ENCODE data around the gene MPIG6B.

Gene MPIG6B

DNA sequence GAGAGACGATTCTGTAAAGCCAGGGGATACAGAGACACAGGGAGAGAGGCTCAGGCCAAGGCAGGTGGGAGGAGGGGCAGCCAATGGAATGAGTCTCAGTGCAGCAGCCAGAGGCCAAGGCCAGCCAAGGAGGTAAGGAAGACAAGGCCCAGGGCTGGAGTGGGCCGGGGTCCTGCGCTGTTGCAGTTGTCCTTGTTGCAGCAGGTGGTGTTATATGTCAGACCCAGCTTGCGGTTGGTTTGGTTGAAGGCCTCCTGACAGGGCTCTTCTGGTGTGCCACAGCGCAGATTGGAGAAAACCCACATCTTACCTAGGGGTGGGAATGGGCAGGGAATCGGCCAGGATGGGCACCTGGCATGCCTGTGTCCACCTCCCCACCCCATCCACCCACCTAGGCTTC is 4.2 kb upstream of the MPIG6B start:
- no peak for ATAC-seq (replicated peaks)
- Mint-ChIP-seq H3K27me3 (no peaks in the 10 kb centered on the region), H3K9me3 (no peaks in the 10 kb centered on the region), H3K27ac (peak overlapping the region in 1 of 2 donors; percentile 4), H3K4me1 (ENCODE audit: low read depth in 2 of 2) (peaks cover 0 to 6% of the 10 kb centered on the region in 2 donors), H3K4me3 (no peak overlapping the region), H3K36me3 (ENCODE audit: insufficient read depth) (peaks cover 3% of the 10 kb centered on the region)
- no peak for DNase-seq

DNA sequence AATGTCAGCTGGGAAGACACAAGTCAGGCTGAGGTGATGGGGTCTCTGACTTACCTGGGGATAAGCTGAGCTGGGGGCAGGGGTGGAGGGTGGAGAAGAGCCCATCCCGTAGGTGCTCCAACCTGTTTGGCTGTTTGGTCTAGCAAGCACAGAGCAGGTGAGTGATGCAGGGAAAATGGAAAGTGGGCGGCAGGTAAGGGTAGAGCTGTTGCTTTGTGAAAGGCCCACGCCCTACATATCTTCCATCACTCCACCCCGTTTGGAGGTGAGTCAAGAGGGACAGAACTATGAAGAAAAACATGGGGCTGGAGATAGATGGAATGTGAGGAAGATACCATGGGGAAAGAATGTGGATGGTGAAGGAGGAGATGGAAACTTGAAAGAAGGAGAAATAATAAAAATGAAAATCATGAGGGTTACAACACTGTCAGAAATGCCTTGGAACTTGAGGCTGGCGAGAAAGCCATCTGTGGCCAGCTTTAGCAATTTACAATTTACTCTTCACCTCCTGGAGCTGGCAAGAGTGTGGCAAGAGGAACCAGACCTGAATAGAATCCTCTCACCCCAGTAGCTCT is 2.9 kb upstream of the MPIG6B start:
- DNase-seq (no peak), ATAC-seq (replicated peaks) (no peak)
- Mint-ChIP-seq H3K4me1 (ENCODE audit: low read depth in 2 of 2) (peaks cover 0 to 6% of the 10 kb centered on the region in 2 donors), H3K36me3 (ENCODE audit: insufficient read depth) (peaks cover 3% of the 10 kb centered on the region), H3K27me3 (no peaks in the 10 kb centered on the region), H3K4me3 (no peak overlapping the region), H3K27ac (no peak overlapping the region), H3K9me3 (no peaks in the 10 kb centered on the region)

DNA sequence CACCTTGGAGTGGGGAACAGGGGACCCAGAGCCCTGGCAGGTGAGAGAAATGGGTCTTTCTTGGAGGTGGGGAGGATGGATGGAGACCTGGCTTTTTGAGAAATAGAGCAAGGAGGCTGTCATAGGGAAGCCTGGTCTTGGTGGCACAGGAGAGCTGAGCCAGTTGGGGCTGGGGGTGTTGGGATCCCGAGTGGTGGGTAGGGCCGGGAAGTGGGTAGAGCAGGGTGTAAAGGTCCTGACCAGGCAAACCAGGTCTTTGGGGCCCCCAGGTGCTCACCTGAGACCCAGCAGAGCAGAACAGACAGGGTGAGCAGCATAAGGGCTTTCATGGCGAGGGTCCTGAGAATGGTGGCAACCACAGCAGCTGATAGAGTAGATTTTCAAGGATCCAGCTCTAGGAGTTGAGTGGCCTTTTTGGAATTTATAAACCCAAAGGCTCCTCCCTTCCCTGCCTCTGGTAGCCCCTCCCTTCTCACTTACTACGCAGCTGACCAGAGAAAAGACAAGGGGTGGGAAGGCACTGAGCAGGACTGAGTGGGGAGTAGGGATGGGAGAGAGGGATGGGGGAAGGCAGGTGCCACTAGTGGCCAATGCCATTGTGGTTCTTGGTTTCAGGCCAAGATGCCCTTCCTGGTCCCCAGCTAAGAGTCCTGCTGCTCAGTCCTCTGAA is 1.7 kb upstream of the MPIG6B start, which contains the start of gene LY6G6C:
Gene LY6G6C, minus strand, starts transcription at position 396 of the 670 bp plus-strand sequence. Its CDS starts 67 bp downstream, at position 329.
- DNase-seq (no peak), ATAC-seq (replicated peaks) (no peak)
- Mint-ChIP-seq H3K36me3 (ENCODE audit: insufficient read depth) (peaks cover 3% of the 10 kb centered on the region), H3K27me3 (no peaks in the 10 kb centered on the region), H3K9me3 (no peaks in the 10 kb centered on the region), H3K4me3 (no peak within 1 kb of the TSS), H3K4me1 (ENCODE audit: low read depth in 2 of 2) (peaks cover 0 to 8% of the 10 kb centered on the region in 2 donors), H3K27ac (no peak within 1 kb of the TSS)

DNA sequence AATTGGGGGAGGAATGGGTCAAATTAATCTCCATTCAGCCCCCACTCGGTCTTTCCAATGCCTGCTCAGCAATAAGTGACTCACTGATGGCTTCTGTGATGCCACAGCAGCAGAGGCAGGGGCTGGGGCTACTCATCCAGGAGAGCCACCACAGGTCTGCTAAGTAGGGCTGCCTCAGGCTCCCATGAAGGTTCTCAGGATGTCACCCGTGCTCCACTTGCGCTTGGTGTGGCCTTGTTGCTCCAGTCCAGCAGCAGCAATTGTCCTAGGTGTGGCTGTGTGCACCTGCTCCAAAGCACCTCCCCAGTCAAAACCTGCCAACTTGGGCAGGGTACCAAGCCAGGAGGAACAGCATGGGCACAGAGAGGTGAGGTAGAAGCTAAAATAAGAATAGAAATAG is 1.0 kb upstream of the MPIG6B start:
- Mint-ChIP-seq H3K27ac (no peak overlapping the region), H3K27me3 (no peaks in the 10 kb centered on the region), H3K36me3 (ENCODE audit: insufficient read depth) (peaks cover 5% of the 10 kb centered on the region), H3K4me1 (ENCODE audit: low read depth in 2 of 2) (peaks cover 0 to 12% of the 10 kb centered on the region in 2 donors), H3K4me3 (no peak overlapping the region), H3K9me3 (no peaks in the 10 kb centered on the region)
- DNase-seq (no peak), ATAC-seq (replicated peaks) (no peak)

DNA sequence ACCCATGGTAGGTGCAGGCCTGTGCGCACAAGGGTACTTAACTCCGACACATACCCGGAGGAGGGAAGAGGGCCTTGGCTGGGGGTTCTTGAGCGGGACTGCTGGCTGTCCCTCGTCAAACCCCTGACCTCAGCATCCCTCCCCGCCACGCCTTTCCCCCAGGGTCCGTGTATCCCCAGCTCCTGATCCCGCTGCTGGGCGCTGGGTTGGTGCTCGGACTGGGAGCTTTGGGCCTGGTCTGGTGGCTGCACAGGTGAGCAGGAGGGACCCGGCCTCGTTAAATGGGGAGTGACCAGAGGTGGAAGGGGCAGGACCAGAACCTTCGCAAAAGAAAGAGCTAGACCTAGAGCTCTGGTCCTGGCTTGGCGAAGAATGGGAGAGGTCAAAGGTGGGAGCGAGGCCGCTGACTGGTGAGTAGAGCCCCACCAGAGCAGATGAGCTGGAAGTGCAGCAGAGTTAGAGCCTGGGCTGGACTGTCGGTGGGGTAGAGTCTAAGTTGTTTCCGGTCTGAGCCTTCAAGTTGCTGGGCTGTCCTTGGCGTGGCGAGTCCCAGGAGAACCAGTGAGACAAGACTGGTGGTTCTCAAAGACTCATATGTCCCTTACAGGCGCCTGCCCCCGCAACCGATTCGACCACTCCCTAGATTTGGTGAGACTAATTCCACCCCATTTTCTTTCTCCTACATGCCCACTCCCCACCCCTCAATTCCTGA is 963 bp downstream of the MPIG6B start:
- Mint-ChIP-seq H3K27me3 (no peaks in the 10 kb centered on the region), H3K27ac (peak overlapping the region; percentile 33 to 44), H3K9me3 (no peaks in the 10 kb centered on the region), H3K36me3 (ENCODE audit: insufficient read depth) (peaks cover 6% of the 10 kb centered on the region), H3K4me3 (no peak overlapping the region), H3K4me1 (ENCODE audit: low read depth in 2 of 2) (peaks cover 7 to 26% of the 10 kb centered on the region in 2 donors)
- DNase-seq = no peak
- ATAC-seq (replicated peaks) = no peak

DNA sequence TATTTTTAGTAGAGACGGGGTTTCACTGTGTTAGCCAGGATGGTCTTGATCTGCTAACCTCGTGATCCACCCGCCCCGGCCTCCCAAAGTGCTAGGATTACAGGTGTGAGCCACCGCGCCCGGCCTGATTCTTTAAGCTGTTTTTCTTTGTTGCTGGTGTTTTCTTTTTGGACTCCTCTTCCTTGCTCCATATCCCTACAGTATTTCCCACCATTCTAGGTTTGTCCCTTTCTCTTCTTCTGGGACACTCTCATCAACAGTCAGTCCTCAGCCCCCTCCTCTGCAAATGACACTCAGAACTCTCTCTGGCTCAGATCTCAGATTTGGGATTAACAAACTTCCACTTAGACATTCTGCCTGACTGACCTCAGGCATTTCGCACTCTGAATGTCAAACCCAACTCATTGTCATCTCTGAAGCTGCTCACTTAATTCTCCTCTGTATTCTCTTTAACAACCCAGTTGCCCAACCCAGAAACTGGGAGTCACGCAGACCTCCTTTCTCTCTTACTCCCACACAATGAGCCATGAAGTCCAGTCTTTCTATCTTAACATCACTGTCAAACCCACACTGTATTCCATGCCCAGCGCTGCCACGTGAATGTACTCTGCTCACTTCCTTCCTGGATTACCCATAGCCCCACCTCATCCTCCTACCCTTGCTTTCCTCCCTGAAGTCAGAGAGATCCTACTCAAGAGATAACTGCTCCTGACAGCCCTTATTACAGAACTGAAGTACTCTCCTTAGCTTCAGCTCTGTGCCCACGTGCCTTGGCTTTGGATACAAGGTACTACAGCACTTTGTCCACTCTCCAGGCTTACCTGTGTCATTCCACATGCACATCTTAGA is 2.6 kb downstream of the MPIG6B start:
- Mint-ChIP-seq H3K27ac (peak overlapping the region in 1 of 2 donors; percentile 53), H3K36me3 (ENCODE audit: insufficient read depth) (peaks cover 18% of the 10 kb centered on the region), H3K4me3 (no peak overlapping the region), H3K4me1 (ENCODE audit: low read depth in 2 of 2) (peaks cover 20 to 38% of the 10 kb centered on the region in 2 donors), H3K27me3 (no peaks in the 10 kb centered on the region), H3K9me3 (no peaks in the 10 kb centered on the region)
- DNase-seq (no peak), ATAC-seq (replicated peaks) (no peak)

DNA sequence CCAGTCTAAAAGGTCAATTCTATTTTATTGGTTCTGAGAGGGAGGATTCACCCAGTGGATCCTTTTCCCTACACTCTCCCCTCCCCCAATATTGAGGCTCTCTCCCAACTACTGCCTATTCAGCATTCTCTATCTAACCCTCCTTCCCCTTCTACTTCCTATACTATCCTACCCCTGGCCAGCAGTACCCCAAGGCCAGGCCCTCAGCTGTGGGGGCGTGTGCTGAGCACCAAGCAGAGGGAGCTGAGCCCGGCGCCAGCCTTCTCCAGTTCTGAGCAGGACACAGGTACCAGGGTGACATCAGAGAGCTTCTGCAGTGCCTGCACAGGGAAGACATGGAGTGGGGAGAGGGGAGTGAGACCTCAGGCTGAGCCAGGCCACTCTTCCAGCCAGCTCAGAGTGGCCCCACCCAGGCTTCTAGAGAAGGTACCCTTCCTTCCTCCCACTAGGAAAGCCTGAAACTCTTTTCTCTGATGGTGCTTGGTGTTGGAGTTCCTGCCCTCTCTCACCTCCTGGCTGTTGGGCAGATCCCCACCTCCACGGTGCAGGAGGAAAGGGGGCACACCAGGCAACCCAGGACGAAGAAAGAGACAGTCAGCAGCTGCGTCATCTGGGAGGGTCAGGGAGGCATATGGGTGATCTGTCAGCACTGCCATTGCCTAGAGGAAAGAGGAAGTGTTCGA is 4.0 kb downstream of the MPIG6B start:
- H3K4me3 Mint-ChIP-seq = peak overlapping the region; percentile 58 to 95
- H3K36me3 Mint-ChIP-seq (ENCODE audit: insufficient read depth) = peaks cover 32% of the 10 kb centered on the region
- peaks cover 27 to 41% of the 10 kb centered on the region in 2 donors for H3K4me1 Mint-ChIP-seq (ENCODE audit: low read depth in 2 of 2)
- DNase-seq = no peak
- no peaks in the 10 kb centered on the region for H3K27me3 Mint-ChIP-seq
- peak overlapping the region; percentile 3 to 35 for H3K27ac Mint-ChIP-seq
- ATAC-seq (replicated peaks) = peak; percentile 28
- H3K9me3 Mint-ChIP-seq = no peaks in the 10 kb centered on the region

DNA sequence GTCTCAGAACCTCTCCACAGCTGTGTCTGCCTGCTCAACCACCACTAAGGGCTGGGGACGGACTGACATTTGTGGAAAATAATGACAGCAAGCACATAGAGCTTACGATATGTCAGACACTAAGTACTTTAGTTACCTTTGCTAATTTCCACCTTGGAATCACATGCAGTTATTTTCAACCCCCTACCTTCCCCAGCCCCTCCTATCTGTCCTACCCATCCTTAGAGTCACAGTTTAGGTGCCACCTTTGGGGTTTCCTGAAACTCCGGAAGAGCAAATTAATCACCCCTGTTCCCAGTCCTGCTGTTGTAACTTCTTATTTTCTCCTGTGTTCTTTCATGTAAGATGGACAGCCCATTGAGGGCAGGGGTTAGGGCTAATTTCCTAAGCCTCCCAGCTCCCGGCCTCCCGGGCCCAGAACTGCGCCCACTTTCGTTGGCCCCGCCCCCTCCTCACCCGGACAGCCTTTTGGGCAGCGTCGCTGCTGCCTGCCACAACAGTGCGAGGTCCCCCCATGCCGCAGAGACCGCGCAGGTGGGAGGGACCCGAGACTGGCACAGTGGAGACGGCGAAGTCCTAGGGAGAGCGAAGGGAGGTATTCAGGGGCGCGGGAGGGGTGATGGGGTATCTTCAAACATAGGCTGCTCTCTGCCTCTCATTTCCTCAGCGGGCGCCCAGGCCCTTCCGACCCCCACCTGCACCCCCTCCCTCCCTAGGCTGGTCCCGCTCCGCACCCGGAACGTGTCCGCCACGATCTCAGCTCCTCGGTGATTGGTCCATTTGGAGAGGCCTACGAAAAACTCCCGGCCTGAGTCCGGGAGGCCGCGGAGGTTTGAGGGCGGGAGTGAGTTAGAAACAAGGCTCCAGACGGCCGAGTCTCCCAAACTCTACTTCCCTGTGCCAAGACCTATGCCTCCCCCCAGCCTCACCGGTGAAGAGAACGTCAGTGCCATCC is 4.8 kb downstream of the MPIG6B start:
- ATAC-seq (replicated peaks) (no peak), DNase-seq (no peak)
- H3K27me3 Mint-ChIP-seq = no peaks in the 10 kb centered on the region
- H3K9me3 Mint-ChIP-seq = no peaks in the 10 kb centered on the region
- peak overlapping the region in 1 of 2 donors; percentile 3 for H3K27ac Mint-ChIP-seq
- H3K4me3 Mint-ChIP-seq = peak overlapping the region; percentile 95 to 97
- H3K4me1 Mint-ChIP-seq (ENCODE audit: low read depth in 2 of 2) = peaks cover 28 to 41% of the 10 kb centered on the region in 2 donors
- H3K36me3 Mint-ChIP-seq (ENCODE audit: insufficient read depth) = peaks cover 35% of the 10 kb centered on the region

DNA sequence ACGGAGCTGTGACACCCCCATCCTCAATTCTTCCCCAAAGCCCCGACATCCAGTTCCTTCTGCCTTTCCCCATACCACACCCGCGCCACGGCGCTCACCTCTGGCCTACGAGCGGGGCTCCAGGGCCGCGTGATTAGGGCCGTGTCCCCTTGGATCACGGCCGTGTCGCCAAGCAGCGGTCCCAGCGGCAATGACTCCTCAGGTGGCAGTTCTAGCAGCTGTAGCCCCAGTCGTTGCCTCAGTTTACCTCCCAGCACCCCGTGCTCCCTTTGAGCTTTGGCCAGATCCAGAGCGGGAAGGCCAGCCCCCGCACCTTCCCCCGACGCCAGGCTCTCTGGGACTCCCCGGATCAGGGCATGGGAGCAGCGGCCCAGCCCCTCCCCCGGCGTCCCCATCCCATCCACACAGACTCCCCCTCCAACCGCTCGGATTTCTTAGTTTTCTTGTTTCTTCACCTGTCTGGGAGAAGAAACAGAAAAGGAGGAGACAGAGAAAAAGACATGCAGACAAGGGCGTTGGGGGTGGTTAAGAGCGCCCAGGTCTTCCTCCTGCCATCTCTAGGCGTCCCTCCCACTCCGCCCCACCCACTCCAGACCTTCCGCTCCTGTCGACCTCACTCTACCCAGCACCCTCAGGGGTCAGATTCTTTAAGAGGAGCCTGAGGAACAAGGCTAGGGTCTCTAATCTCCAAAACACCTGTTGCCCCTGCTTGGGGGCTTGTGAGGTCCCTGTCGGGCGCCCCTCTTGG is 5.8 kb downstream of the MPIG6B start, which contains the start of gene DDAH2:
Gene DDAH2, minus strand, starts transcription at position 533 of the 748 bp plus-strand sequence. Its CDS starts 138 bp downstream, at position 395.
- H3K4me1 Mint-ChIP-seq (ENCODE audit: low read depth in 2 of 2) = peaks cover 38 to 44% of the 10 kb centered on the region in 2 donors
- H3K36me3 Mint-ChIP-seq (ENCODE audit: insufficient read depth) = peaks cover 44% of the 10 kb centered on the region
- H3K9me3 Mint-ChIP-seq = no peaks in the 10 kb centered on the region
- peak; percentile 20 for ATAC-seq (replicated peaks)
- peak within 1 kb of the TSS; percentile 95 to 97 for H3K4me3 Mint-ChIP-seq
- H3K27ac Mint-ChIP-seq = peak within 1 kb of the TSS; percentile 81 to 83
- H3K27me3 Mint-ChIP-seq = no peaks in the 10 kb centered on the region
- DNase-seq = no peak

DNA sequence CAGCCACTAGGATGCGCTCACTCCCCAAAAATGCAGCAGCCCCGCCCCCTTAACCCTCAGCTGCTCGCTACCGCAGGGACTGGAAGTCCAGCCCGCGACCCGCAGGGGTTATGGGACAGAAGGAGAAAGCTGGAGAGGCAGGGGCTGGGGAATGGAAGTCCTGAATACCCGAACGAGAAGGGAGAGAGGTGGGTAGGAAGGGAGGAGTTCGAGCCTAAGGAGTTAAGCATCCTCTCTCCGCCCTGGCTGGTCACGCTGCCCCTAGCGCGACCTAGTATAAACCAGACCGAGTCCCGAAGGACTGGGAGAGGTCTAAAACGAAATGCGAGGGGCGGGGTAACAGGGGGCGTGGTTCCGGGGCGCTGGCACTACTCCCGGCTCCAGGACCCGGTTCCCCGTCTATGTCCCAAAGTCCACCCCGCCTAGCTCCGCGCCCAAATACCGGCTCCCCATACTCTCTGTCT is 6.4 kb downstream of the MPIG6B start:
- Mint-ChIP-seq H3K9me3 (no peaks in the 10 kb centered on the region), H3K36me3 (ENCODE audit: insufficient read depth) (peaks cover 50% of the 10 kb centered on the region), H3K27me3 (no peaks in the 10 kb centered on the region), H3K4me1 (ENCODE audit: low read depth in 2 of 2) (peaks cover 42 to 49% of the 10 kb centered on the region in 2 donors), H3K4me3 (peak overlapping the region; percentile 95 to 97), H3K27ac (peak overlapping the region; percentile 81 to 83)
- peak; percentile 76 for ATAC-seq (replicated peaks)
- DNase-seq = peak; percentile 73 to 79 (median 73)

DNA sequence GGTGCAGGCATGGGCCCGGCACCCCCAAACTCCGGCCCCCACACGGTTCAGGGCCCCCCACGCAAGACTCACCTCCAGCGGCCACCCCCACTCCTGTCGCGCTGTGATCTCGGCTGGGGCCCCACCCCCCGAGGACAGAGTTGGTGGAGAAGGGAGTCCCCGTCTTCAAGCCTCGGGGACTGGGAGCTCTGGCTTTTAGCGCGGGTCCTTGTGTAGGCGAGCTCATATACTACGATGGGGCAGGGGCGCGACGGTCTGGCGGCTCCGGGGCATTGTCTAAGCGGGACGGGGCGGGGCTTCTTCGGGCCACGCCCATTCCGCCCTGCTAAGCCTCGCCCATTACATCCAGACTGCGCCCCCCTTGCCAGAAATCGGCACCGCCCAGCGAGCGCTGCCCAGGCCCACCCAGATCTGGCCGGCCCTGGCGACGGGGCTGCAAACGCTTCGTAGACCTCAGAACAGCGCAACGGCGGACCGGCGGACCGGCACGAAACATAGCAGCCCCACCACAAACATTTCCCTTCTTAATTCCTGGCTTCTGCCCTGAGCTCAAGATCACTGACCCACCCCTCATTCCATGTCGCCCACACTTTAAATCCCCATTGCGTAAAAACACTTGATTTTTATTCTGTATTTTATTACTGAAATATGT is 6.9 kb downstream of the MPIG6B start:
- Mint-ChIP-seq H3K9me3 (no peaks in the 10 kb centered on the region), H3K4me3 (peak overlapping the region; percentile 95 to 97), H3K4me1 (ENCODE audit: low read depth in 2 of 2) (peaks cover 42 to 54% of the 10 kb centered on the region in 2 donors), H3K36me3 (ENCODE audit: insufficient read depth) (peaks cover 56% of the 10 kb centered on the region), H3K27ac (peak overlapping the region; percentile 81 to 83), H3K27me3 (no peaks in the 10 kb centered on the region)
- DNase-seq = peak; percentile 58 to 65 (median 63)
- peak; percentile 54 for ATAC-seq (replicated peaks)
